ENCODE data around the gene FGFR2.

DNA sequence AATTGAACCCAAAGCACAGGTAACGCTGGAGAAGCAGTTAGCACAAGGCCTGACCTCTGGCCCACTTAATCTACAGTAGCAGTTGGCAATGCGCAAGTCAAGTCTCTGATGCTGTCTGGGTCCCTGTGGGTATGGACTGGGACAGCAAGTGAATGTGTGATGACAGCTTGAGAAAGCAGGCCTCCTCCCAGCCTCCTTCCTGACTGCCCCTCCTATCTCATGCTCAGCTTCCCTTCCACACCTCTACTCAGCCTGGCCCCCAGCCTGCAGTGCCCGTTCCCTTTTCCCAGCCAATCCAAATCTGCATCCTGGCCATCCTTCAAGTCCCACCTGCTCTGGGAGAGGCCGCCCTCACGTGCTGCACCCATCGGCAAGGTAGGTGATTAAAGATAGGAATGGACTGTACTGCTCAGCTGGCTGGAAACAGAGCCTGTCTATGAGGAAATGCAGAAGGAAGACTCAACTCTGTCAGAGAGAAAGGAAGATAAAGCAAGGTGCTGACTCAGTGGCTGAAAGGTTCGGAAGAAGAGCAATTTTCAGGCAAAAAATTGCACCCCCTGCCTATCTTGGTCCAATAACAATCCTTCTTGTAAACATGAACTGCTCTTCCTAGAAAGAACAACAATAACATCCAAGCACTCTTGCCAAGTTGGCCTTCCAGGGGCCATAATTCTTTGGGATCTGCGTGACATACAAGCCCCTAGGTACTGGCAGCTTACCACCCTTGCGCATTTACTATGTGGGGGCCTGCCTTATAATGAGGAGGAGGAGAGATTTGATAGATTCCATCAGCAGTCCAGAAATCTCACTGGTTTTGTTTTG, 16.6 kb upstream of the FGFR2 start:
- no peak for TF ChIP-seq CTCF (IDR thresholded peaks at IDR 0.05; ENCODE audit: extremely low read depth in 1 of 2, insufficient read depth in 1 of 2, low read depth in 1 of 2, low read length in 2 of 2)
- TF ChIP-seq EZH2 (IDR thresholded peaks at IDR 0.05; ENCODE audit: borderline replicate concordance, low read depth, low read length, severe bottlenecking): no peak
- no peak for TF ChIP-seq POLR2AphosphoS5 (IDR thresholded peaks at IDR 0.05; ENCODE audit: insufficient read depth, low read depth, low read length)
